Measurements from ENCODE around the gene ANKRD13C.

ANKRD13C gene

DNA sequence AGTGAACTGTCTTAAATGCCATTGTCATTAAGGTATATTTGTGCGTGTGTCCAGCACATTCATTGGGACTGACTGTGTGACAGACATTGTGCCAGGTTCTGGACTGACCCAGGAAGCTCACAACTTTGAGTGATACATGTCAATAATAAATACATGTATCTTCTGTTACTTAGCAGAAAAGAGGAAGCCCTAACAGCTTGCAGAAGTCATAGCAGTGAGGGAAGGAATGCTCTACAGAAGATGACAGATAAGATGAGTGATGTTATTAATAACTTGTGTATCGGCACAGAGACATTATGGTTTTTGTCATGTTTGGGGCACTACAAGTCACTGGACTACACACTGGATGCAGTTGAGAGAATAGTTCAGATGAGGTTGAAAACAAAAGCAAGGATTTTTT is 134.5 kb downstream of the ANKRD13C start:
- DNase-seq (ENCODE audit: low read depth in 3 of 3): no peak

DNA sequence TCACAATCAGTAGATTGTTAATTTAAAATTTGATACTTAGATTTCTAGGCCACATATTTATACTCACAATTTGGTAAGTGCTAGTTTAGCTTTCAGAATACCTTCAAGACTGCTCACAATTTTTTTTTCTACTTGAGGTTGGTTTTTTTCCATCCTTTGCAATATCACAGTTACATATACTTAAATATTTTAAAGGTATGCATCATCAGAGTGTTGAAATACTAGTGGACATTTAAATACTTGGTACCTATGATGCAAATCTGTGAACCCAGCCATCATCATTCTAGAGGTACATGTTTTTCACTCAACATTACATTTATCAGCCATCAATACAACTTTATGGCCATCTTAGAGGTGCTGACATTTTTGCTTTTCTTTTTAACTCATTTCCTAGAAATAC is 143.0 kb downstream of the ANKRD13C start:
- no peak for DNase-seq (ENCODE audit: low read depth in 3 of 3)

DNA sequence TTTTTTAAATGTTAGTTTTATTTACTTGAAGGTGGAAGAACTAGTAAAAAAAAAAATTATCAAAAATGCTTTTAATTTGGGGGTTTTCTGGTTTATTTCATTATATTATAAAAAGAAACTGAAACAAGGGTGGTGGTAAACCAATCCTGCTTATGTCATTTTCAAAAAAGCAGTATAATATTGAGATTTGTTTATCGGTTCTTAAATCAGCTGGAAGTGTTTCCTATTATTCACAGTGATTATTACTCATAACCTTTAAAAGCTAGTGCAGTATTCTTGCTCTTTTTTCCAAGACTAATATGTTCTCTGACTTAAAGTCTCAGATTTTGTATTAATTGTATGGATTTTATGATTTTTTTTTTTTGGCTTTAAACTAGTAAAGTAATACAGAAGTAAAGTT is 143.7 kb downstream of the ANKRD13C start:
- no peak for DNase-seq (ENCODE audit: low read depth in 3 of 3)

All from stimulated activated CD4-positive, alpha-beta T cell treated with anti-CD3 and anti-CD28 coated beads, TNF-alpha, amount 100 ng/mL, for 24 hours (primary cell).